B cell (primary cell): ENCODE results near the gene ATXN1.

ENCODE experiments used
- CTCF ChIP-seq: fragments of 200-600 bp; IDR thresholded peaks from one replicate; pipeline ENCODE4 v1.8.0; 2022; ENCODE audit warnings: antibody characterized with exemption, mild to moderate bottlenecking
- EZH2 ChIP-seq: IDR thresholded peaks from 2 replicates; pipeline ENCODE4 v1.6.1; 2012; ENCODE audit warnings: borderline replicate concordance, low read depth, mild to moderate bottlenecking, moderate library complexity, low read length; ENCODE audit not compliant: insufficient read depth, poor library complexity, severe bottlenecking

GRCh38 chr6:16420337-16420714, 340.9 kb downstream of the ATXN1 start:
- TF ChIP-seq CTCF (no peak), EZH2 (no peak)
